Activated CD4-positive, CD25-positive, alpha-beta regulatory T cell treated with anti-CD3 and anti-CD28 coated beads, Interleukin-2, amount 50 U/mL, for 16 hours (primary cell): ENCODE results near the gene USP44.
"Not testable (repeated sequence)": the region's sequence is repeated elsewhere in the genome, so short reads cannot be mapped to it uniquely, and the experiment has no call there.

Experiments used
- DNase-seq: peaks from one replicate; pipeline ENCODE4 v3.0.0-alpha.2; 2020; ENCODE audit warnings: low read depth, low spot score

The USP44 gene

DNA sequence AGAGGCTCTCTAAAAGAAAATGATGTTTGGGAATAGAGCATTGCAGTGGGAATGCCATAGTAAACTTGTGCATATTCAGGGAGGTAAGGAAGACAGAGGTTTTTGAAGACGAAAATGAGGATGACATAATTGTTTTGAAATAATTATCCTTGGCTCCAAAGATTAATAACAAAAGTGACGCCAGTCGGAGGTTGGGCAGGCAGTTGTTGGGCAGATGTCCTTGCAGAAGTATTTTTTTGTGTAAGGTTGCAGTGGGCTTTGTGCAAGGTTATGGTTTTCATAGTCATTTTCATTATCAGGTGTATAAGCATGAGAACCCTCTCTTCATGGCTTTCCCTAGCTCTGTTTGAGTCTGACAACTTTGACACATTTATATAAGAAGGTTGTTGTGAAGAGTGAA, 42.0 kb downstream of the USP44 start:
- DNase-seq, result no peak

DNA sequence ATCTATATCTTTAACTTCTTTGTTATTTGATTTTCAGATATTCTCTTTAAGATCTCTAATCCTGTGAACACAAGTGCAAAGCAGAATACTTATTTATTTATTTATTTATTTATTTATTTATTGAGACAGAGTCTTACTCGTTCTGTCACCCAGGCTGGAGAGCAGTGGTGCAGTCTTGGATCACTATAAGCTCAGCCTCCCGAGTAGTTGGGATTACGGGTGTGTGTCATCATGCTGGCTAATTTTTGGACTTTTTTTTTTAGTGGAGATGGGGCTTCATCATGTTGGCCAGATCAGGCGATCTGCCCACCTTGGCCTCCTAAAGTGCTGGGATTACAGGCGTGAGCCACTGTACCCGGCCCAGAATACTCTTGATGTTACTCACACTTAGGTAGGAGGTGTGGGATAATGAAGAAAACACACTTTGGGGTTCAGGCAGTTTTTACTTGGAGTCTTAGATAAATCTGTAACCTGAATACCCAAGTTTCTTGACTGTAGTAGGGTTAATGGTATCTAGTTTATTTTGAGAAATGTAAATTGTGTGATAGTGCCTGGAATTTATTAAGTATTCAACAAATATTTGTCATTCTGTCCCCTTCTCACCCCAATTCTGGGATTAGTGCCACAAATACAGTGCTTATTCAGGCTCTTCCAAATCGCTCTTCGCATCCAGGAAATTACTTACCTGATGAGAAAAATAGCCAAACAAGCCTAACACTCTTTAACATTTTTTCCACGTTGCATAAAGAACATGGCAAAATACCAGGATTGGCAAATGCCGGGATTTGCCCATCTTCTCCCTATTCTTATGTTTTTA, 44.4 kb downstream of the USP44 start:
- DNase-seq, result no peak

DNA sequence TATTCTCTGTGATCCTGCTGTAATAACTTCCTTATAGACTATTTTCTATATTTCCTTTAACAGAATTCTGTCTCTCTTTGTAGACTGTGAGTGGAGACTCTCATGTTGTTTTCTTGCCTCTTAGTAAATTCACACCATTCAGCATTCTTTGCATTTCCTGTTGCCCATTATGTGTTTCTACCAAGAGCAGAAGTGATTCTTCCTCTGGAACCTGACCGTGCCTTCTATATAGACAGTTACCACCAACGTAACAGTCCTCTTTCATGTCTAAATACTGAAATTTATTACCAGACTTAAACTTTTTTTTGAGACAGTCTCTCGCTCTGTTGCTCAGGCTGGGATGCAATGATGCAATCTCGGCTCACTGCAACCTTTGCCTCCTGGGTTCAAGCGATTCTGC, 46.2 kb downstream of the USP44 start:
- no peak for DNase-seq

DNA sequence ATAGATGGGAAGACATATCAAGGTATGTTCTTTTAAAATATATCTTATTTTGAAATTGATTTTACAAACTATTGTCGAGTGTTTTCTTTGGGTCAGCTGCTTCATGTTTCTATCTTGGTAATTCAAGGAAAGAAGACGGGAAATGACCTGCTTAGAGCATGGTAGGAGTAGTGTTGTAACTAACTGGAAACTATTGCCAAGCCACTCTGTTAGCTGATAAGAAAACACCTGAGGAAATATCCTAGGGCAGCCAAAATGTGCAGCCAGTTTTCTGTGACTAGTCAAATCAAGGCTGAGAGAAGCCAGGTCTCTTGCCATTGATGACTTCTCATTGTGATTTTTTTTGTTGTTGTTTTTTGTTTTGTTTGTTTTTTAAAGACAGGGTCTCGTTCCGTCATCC, 47.1 kb downstream of the USP44 start:
- no peak for DNase-seq

DNA sequence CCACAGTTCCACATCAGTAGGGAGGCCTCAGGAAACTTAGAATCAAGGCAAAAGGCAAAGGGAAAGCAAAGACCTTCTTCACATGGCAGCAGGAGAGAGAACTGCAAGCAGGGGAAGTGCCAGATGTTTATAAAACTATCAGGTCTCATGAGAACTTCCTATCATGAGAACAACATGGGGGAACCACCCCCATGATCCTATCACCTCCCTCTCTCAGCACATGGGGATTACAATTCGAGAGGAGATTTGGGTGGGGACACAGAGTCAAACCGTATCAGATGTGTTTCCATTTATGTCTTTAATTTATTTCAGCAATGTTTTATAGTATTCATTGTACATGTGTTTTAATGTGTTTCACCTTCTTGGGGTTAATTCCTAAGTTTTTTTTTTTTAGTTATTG, 51.5 kb downstream of the USP44 start:
- no peak for DNase-seq

DNA sequence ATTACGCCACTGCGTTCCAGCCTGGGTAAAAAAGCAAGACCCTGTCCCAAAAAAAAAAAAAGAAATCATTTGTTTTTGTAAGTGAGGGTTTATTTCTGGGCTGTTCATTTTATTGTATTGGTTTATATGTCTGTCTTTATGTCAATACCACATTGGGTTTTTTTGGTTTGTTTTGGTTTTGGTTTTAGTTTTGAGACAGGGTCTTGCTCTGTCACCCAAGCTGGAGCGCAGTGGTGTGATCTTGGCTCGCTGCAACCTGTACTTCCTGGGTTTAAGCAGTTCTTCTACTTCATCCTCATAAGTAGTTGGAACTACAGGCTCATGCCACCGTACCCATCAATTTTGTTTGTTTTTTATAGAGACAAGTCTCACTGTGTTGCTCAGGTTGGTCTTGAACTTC, 52.3 kb downstream of the USP44 start:
- no peak for DNase-seq

DNA sequence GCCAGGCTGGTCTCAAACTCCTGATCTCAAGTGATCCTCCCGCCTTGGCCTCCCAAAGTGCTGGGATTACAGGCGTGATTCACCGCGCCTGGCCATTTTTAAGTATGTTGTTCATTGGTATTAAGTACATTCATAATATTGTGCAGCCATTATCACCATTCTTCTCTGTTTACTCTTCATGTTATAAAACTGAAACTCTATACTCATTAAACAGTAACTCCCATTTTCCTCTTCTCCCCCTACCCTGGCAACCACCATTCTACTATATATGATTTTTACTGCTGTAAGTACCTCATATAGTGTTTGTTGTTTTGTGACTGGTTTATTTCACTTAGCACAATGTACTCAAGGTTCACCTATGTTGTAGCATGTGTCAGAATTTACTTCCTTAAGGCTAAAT, 54.2 kb downstream of the USP44 start:
- no peak for DNase-seq

DNA sequence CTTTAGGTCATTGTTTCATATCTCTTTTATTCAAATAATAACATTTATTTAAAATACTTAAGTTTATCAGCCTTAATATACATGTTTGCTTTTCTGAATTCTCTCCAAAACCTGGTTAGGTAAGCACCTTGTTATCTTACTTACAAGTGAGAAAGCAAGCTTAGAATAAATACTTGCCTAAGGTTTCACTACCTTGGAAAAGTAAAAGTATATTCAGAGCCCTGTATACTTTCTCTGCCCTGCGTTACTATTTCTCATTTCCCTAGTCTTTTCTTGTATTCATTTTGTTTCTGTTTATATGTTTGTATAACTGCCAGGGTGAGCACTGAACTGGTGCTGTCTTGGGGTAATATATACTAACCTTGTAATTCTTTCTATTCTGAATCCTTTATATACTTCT, 55.8 kb downstream of the USP44 start:
- DNase-seq, result no peak

DNA sequence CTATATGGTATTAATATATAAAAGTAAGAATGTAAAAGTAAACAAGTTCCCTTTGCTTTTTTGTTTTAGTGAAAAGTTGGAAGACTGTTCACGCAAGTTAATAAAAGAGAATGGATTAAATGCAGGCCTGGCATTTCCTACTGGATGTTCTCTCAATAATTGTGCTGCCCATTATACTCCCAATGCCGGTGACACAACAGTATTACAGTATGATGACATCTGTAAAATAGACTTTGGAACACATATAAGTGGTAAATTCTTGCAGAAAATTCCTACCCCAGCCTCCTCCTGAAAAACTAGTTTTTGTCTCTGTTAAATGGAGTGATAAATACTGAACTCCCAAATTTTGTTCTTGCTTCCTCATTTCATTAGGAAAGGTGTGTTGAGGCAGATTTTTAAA, 56.4 kb downstream of the USP44 start:
- no peak for DNase-seq

DNA sequence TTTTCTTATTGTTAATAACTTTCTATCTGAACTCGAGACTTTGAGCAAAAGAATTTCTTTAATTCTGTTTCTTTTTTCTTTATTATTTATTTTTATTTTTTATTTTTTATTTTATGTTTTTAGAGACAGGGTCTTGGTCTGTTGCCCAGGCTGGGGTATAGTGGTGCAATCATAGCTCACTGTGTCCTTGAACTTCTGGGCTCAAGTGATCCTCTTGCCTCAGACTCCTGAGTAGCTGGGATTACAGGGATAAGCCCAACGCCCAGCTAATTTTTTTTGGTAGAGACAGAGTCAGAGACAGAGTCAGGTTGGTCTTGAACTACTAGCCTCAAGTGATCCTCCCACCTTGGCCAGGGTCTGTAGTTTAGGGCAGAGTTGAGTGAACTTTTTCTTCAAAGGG, 58.8 kb downstream of the USP44 start:
- DNase-seq, result no peak

DNA sequence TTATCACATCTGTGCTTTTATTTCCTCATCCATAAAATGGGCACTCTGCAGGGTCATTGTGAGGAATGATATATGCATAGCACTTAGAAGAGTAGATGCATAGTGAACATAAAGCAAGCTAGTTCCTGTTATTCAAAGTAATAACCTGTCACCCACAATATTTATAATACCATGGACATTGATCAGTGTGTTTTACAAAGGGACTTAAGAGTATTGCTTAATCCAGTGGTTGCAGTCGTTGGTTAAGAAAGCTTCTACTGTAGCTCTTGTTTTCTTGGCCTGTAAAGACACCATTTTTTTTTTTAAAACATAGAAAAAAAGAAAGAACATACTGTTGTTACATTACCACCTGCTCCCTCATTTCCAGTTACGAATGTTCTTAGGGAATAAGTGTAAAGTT, 64.3 kb downstream of the USP44 start:
- DNase-seq, result no peak

DNA sequence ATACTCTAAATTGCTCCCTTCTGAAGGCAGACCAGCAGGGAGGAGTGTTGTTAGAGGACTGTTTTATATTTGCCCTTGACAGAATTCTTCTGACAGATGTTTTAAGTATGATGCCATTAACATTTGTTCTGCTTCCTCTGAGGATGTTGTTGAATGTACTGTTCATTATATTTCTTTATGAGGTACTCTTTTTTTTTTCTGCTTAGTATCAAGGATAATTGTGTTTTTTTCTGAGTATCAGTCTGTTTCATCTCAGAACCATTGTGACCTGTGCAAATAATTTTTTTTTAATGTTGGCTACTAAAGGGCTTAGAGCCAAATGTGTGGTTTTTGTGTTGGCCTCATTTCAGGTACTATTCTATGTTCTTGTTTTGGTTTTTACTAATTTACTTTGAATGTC, 66.8 kb downstream of the USP44 start:
- no peak for DNase-seq

DNA sequence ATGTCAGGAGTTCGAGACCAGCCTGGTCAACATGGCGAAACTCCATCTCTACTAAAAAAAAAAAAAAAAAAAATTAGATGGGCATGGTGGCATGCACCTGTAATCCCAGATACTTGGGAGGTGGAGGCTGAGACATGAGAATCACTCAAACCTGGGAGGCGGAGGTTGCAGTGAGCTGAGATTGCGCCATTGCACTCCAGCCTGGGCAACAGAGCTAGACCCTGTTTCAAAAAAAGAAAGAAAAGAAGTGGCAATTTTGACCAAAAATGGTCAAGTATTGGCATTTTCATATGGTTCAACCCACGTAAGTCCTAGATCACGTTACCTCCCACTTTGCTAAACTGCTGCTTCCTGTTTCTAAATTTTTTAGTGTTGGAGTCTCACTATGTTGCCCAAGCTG, 68.7 kb downstream of the USP44 start:
- DNase-seq, result not testable (repeated sequence)

DNA sequence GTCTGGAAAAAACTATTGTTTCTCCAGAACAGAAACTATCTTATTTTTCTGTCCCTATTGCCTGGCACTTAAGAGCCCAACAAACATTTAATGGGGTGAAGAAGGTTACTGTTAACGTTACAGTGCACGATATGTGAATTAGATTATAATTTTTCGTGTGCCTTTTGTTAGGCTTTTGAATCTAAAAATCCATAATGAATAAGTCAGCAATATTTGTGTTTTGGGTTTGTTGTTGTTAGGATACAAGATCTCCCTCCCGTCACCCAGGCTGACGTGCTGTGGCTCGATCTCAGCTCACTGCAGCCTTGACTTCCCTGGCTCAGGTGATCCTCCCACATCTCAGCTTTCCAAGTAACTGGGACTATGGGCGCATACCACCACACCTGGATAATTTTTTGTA, 69.4 kb downstream of the USP44 start:
- no peak for DNase-seq

DNA sequence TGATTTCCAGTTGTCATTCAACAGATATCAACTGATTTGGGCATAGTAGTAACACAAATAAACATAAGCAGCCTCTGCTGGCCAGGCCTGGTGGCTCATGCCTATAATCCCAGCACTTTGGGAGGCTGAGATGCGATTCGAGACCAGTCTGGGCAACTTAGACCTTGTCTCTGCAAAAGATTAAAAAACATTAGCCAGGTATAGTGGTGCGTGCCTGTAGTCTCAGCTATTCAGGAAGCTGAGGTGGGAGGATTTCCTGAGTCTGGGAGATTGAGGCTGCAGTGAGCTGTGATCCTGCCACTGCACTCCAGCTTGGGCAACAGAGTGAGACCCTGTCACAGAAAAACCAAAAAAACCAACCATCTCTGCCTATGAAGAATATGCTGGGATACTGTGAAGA, 70.2 kb downstream of the USP44 start:
- DNase-seq, result no peak

DNA sequence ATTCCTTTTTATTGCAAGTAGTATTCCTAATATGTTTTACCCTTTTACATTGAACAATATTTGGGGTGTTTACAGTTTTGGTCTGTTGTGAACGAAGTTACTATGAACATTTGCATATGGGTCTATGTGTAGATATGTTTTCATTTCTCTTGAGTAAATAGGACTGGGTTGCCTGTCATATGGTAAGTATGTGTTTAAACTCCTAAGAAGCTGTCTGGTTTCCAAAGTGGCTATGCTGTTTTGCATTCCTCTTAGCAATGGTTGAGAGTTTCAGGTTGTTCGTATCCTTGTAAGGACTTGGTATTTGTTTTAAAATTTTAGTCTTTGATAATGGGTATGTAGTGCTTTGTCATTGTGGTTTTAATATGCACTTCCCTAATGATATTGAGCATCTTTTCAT, 71.0 kb downstream of the USP44 start:
- DNase-seq, result no peak

DNA sequence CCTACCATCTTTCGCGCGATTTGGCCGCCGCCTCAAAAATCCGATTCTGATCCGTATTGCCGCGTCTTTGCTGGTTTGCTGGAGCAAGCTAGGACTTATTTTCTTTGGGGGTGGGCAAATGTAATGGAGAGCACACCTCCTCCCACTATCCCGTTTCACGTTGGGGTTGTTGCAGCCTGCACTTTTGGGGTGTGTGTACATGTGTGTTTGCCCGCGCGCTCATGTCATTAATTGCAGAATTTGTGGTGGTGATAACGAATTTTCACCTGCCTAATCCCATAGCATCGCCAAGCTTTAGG, 76.7 kb downstream of the USP44 start:
- DNase-seq, result no peak

DNA sequence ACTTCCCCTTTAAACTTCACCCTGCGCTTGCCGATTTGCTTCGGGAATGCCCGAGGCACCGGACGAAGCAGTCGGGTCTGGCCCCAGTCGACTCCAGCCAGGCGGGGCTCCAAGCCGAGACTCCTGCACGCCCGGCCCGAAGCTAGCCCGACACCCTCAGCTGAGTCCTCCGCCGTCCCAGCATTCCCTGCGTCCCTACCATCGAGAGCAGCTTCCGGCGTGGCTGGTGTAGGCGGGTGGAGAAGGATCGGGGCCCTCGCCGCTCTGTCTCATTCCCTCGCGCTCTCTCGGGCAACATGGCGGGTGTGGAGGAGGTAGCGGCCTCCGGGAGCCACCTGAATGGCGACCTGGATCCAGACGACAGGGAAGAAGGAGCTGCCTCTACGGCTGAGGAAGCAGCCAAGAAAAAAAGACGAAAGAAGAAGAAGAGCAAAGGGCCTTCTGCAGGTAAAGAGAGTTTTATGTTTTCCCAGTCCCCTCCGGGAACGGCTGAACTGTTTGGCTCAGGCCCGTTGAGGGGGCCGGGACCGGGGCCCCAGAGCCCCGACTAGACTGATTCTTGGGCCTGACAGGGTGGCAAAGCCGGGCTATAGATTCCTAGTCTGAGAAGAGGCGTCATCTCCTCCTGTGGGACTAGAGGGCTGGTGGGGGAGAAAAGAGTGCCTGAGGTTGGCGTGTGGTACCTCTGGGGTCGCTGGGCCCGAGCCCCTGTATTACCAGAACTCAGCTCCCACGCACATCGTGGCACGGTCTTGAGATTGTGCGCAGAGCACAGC, 77.2 kb downstream of the USP44 start, which contains the start of gene METAP2:
METAP2 (plus strand) TSS at position 269 of the 776 bp plus-strand sequence; CDS start at position 297, 28 bp downstream.
- DNase-seq, result peak; percentile 86

DNA sequence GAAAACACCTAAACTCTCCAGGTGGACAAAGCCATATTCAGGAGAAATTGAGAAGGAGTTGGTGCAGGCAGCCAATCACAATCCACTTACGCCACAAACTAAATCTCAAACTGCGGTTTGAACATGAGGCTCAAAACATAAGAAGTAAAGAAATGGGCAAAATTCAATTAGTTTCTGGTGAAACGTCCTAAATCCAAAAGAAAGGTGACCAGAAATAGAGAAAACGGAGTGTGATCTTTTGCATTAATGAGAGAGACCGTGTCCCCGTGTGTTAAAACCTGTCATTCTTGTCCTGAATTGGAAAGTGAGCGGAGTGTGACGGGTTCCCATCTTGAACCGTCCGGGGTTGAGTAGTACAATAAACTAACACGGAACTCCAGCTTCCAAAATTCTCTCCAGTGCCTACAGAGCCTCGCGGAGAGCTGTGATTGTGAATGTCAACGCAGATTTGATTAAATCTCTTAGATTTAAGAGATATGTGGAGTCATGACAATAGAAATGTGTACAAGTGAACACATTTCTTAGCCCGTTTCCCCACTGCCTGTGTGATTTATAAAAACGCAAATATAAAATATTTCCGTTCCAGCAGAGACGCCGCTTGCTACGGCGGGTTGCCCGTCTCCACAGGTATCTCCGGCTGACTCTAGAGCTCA, 77.9 kb downstream of the USP44 start:
- DNase-seq, result no peak

DNA sequence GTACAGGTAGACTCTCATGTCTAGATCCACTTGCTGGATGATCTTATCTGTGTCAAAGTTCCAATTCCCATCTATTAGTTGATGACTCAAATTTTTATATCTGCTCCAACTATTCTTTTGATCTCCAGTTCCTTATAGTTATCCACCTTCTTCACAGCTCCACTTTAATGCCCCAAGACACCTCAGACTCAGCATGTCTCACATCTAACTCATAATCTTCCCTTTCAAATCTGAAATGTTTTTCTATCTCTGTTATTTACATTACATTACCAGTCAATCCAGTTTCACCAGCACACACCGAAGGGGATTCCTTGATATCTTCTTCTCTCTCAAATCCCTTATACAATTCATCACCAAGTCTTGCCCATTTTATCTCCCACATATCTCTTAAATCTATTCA, 81.0 kb downstream of the USP44 start:
- no peak for DNase-seq
